GM21526 (cell line): ENCODE measurements around the gene RRP1B.

ENCODE experiments used
- ATAC-seq: cut with Tn5 transposase; IDR thresholded peaks from one replicate; pipeline ENCODE4 v1.9.1; 2021; ENCODE audit warnings: moderate library complexity; ENCODE audit not compliant: unreplicated experiment, low FRiP score

Gene RRP1B

GRCh38 chr21:43739621-43740435, 80.5 kb downstream of the RRP1B start:
- no peak for ATAC-seq

GRCh38 chr21:43740497-43741156, 81.3 kb downstream of the RRP1B start:
- ATAC-seq = no peak

- no peak for ATAC-seq
Measured at GRCh38 chr21:43741423-43742096, 82.2 kb downstream of the RRP1B start.

DNA sequence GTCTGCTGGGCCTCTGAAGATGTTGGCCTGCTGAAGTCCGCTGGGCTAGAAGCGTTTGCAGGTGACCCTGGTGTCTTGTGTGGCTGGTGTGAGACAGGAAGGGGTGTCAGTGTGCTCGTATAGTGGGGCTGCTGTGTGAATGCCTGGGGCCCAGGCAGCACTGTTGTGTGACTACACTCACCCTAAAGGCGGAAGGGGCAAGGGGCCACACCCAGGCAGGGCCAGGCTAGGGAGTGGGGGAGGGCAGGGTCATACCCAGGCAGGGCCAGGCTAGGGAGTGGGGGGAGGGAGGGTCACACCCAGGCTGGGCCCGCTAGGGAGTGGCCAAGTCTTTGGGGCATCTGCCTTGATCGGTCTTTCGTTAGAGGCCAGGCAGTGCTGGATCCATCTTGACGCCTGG, 84.6 kb downstream of the RRP1B start:
- no peak for ATAC-seq

GRCh38 chr21:43744725-43745124, 85.4 kb downstream of the RRP1B start:
- ATAC-seq = no peak
